ENCODE data around the gene ANKRD34C. TPM values are rescaled to one million over a fixed set of nuclear protein-coding genes. Genes with fewer than 3 reads are reported as not detected.
A peak's percentile ranks its signal among the peaks of the same experiment; 100 is the strongest.

The ANKRD34C gene
- total and polyA plus RNA-seq, 9 of the 15 experiments (the other 6 are each of a cell fraction or from before 2014, with no cell fraction given), result 0.01 TPM; not detected in 8

- POLR2A ChIA-PET, result no interaction called here
- H3K4me2 ChIP-seq (ENCODE audit: insufficient read depth, low read length), result no peak overlapping the region
- intact Hi-C loops (cut with micrococcal nuclease), result no loop called here
- no peak overlapping the region for H2AFZ ChIP-seq (ENCODE audit: low read depth, low read length)
- no peaks in the 10 kb centered on the region for H3K9me1 ChIP-seq (ENCODE audit: control insufficient read depth, insufficient read depth, low read length)
- under 1% methylated on average over 8 of the region's 11 CpGs for WGBS (ENCODE audit: insufficient coverage, low coverage, missing lambda C conversion rate)
- peaks cover 0 to 5% of the 10 kb centered on the region in 2 experiments; a peak in 4 of 5 replicates for H3K27me3 ChIP-seq (ENCODE audit: control insufficient read depth in 2 of 2, insufficient read depth in 2 of 2, low read length in 2 of 2)
- in situ Hi-C loops (cut with MboI), result no loop called here
- H3K4me1 ChIP-seq (replicated peaks in 1 of 2; ENCODE audit: control insufficient read depth in 2 of 2, insufficient read depth in 2 of 2, low read length in 2 of 2), result no peaks in the 10 kb centered on the region
- no peaks in the 10 kb centered on the region for H3K36me3 ChIP-seq (ENCODE audit: control insufficient read depth, insufficient read depth, low read length)
- TF ChIP-seq POLR2B (IDR thresholded peaks at IDR 0.05; ENCODE audit: low read depth, partially characterized antibody), result no peak
- TF ChIP-seq RFX1 (IDR thresholded peaks at IDR 0.05), result peak; percentile 36; the same call in 1 of the 2 replicates
- no peaks in the 10 kb centered on the region for H3K9me3 ChIP-seq (replicated peaks; ENCODE audit: control insufficient read depth, insufficient read depth, low read depth, low read length)
- no peak overlapping the region for H3K9ac ChIP-seq (ENCODE audit: insufficient read depth in 1 of 2, low read depth in 2 of 2, low read length in 2 of 2)
- no peak for FAIRE-seq
- CTCF ChIA-PET (ENCODE audit: low intra/inter-chr PET ratio), result no interaction called here
- no peak for DNase-seq (ENCODE audit: extremely low read depth in 1 of 4, low spot score in 3 of 4)
- H3K27ac ChIP-seq (ENCODE audit: extremely low read depth, low read depth, low read length), result no peak overlapping the region
- no peak for ATAC-seq
- H3K79me2 ChIP-seq (ENCODE audit: control insufficient read depth, insufficient read depth, low read length), result no peaks in the 10 kb centered on the region
- no peak overlapping the region for H3K4me3 ChIP-seq
- H4K20me1 ChIP-seq (replicated peaks; ENCODE audit: control insufficient read depth, insufficient read depth, low read length), result no peaks in the 10 kb centered on the region
- BruUV-seq (replicated peaks), result no TSS peak
Measured at GRCh38 chr15:79243723-79244122, 38.8 kb upstream of the ANKRD34C start.

- no peak for FAIRE-seq
Measured at GRCh38 chr15:79244876-79245275, 37.6 kb upstream of the ANKRD34C start.

More at GRCh38 chr15:79244876-79245275, 37.6 kb upstream of the ANKRD34C start:
- ATAC-seq, result no peak
- BruUV-seq (replicated peaks), result no TSS peak
- Histone ChIP-seq H3K79me2 (ENCODE audit: control insufficient read depth, insufficient read depth, low read length) (no peaks in the 10 kb centered on the region), H3K36me3 (ENCODE audit: control insufficient read depth, insufficient read depth, low read length) (no peaks in the 10 kb centered on the region), H3K27me3 (ENCODE audit: control insufficient read depth in 2 of 2, insufficient read depth in 2 of 2, low read length in 2 of 2) (peaks cover 0 to 5% of the 10 kb centered on the region in 2 experiments; a peak in 4 of 5 replicates), H2AFZ (ENCODE audit: low read depth, low read length) (no peak overlapping the region), H3K9me3 (replicated peaks; ENCODE audit: control insufficient read depth, insufficient read depth, low read depth, low read length) (no peaks in the 10 kb centered on the region), H3K4me2 (ENCODE audit: insufficient read depth, low read length) (no peak overlapping the region), H3K4me1 (replicated peaks in 1 of 2; ENCODE audit: control insufficient read depth in 2 of 2, insufficient read depth in 2 of 2, low read length in 2 of 2) (no peaks in the 10 kb centered on the region), H3K9ac (ENCODE audit: insufficient read depth in 1 of 2, low read depth in 2 of 2, low read length in 2 of 2) (no peak overlapping the region), H3K9me1 (ENCODE audit: control insufficient read depth, insufficient read depth, low read length) (no peaks in the 10 kb centered on the region), H3K27ac (ENCODE audit: extremely low read depth, low read depth, low read length) (no peak overlapping the region), H3K4me3 (no peak overlapping the region), H4K20me1 (replicated peaks; ENCODE audit: control insufficient read depth, insufficient read depth, low read length) (no peaks in the 10 kb centered on the region)
- ChIA-PET CTCF (ENCODE audit: low intra/inter-chr PET ratio) (no interaction called here), POLR2A (no interaction called here)
- WGBS (ENCODE audit: insufficient coverage, low coverage, missing lambda C conversion rate), result 0% methylated on average over 5 of the region's 5 CpGs
- intact Hi-C loops (cut with micrococcal nuclease), result no loop called here
- DNase-seq (ENCODE audit: extremely low read depth in 1 of 4, low spot score in 3 of 4), result no peak
- TF ChIP-seq NR4A1 (CRISPR knock-in tag; IDR thresholded peaks at IDR 0.05) (no peak), NR4A1 (tag; IDR thresholded peaks at IDR 0.05) (no peak), EP400 (IDR thresholded peaks at IDR 0.05) (no peak), MXD1 (CRISPR knock-in tag; IDR thresholded peaks at IDR 0.05; ENCODE audit: borderline replicate concordance, poor library complexity, severe bottlenecking) (no peak)
- TF ChIP-seq, protein P1, sequence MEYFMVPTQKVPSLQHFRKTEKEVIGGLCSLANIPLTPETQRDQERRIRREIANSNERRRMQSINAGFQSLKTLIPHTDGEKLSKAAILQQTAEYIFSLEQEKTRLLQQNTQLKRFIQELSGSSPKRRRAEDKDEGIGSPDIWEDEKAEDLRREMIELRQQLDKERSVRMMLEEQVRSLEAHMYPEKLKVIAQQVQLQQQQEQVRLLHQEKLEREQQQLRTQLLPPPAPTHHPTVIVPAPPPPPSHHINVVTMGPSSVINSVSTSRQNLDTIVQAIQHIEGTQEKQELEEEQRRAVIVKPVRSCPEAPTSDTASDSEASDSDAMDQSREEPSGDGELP (CRISPR knock-in tag; IDR thresholded peaks at IDR 0.05; ENCODE audit: borderline replicate concordance), result no peak
- in situ Hi-C loops (cut with MboI), result no loop called here

All from K562 (cell line).